SK-N-SH treated with all-trans-retinoic acid at 6 μM for 48 hours (cell line): ENCODE results near the gene GALNT6.

Experiments used
- ATAC-seq: fragments of 200-7000 bp; cut with Tn5 transposase; 3 replicates; pipeline ENCODE4 v1.9.1; 2020; ENCODE audit warnings: mild to moderate bottlenecking, moderate library complexity
- ARNTL ChIP-seq: fragments of 450-650 bp; formaldehyde crosslinking; IDR thresholded peaks from 2 replicates; pipeline ENCODE4 v1.5.0; 2020; ENCODE audit warnings: low read depth, mild to moderate bottlenecking, moderate library complexity, borderline replicate concordance
- BACH2 ChIP-seq: fragments of 250-450 bp; sonication (Bioruptor Pico); IDR thresholded peaks from 2 replicates; pipeline ENCODE4 v1.9.0; 2021; ENCODE audit warnings: mild to moderate bottlenecking, borderline replicate concordance
- CSDC2 ChIP-seq: fragments of 250-450 bp; sonication (Bioruptor Pico); IDR thresholded peaks from 2 replicates; pipeline ENCODE4 v1.5.0; 2020; ENCODE audit warnings: mild to moderate bottlenecking, moderate library complexity
- ESRRG ChIP-seq: fragments of 250-450 bp; sonication (Bioruptor Pico); IDR thresholded peaks from 2 replicates; pipeline ENCODE4 v1.6.1; 2021; ENCODE audit warnings: mild to moderate bottlenecking
- ISL1 ChIP-seq: fragments of 250-450 bp; sonication (Bioruptor Pico); IDR thresholded peaks from 2 replicates; pipeline ENCODE4 v2.1.2; 2022; ENCODE audit warnings: mild to moderate bottlenecking, moderate library complexity
- OSR1 ChIP-seq: fragments of 250-450 bp; sonication (Bioruptor Pico); IDR thresholded peaks from 2 replicates; pipeline ENCODE4 v1.8.0; 2022; ENCODE audit warnings: moderate library complexity, mild to moderate bottlenecking, inconsistent platforms
- RARB ChIP-seq: fragments of 250-450 bp; sonication (Bioruptor Pico); IDR thresholded peaks from 2 replicates; pipeline ENCODE4 v1.8.0; 2021; ENCODE audit warnings: mild to moderate bottlenecking, moderate library complexity
- SNAI2 ChIP-seq: fragments of 250-450 bp; sonication (Bioruptor Pico); IDR thresholded peaks from 2 replicates; pipeline ENCODE4 v1.5.0; 2020; ENCODE audit warnings: mild to moderate bottlenecking, moderate library complexity
- TCF4 ChIP-seq: fragments of 250-450 bp; sonication (Bioruptor Pico); IDR thresholded peaks from 2 replicates; pipeline ENCODE4 v1.8.0; 2021; ENCODE audit warnings: mild to moderate bottlenecking, moderate library complexity, borderline replicate concordance
- TOX ChIP-seq: fragments of 250-450 bp; sonication (Bioruptor Pico); IDR thresholded peaks from 2 replicates; pipeline ENCODE4 v1.8.0; 2021; ENCODE audit warnings: mild to moderate bottlenecking, moderate library complexity, borderline replicate concordance
- ZC3H10 ChIP-seq: fragments of 250-450 bp; sonication (Bioruptor Pico); IDR thresholded peaks from 2 replicates; pipeline ENCODE4 v1.5.1; 2021; ENCODE audit warnings: mild to moderate bottlenecking, moderate library complexity
- ZFP3 ChIP-seq: fragments of 250-450 bp; sonication (Bioruptor Pico); IDR thresholded peaks from 2 replicates; pipeline ENCODE4 v1.5.0; 2020; ENCODE audit warnings: mild to moderate bottlenecking, moderate library complexity
- ZFP30 ChIP-seq: fragments of 450-650 bp; formaldehyde crosslinking; IDR thresholded peaks from 2 replicates; pipeline ENCODE4 v1.5.0; 2022; ENCODE audit warnings: mild to moderate bottlenecking, moderate library complexity
- ZNF565 ChIP-seq: fragments of 450-650 bp; formaldehyde crosslinking; conservative IDR thresholded peaks from 2 replicates; pipeline ENCODE4 v1.5.0; 2020; ENCODE audit warnings: low read depth, mild to moderate bottlenecking, moderate library complexity
- ZNF70 ChIP-seq: fragments of 450-650 bp; formaldehyde crosslinking; IDR thresholded peaks from 2 replicates; pipeline ENCODE4 v1.5.0; 2020; ENCODE audit warnings: mild to moderate bottlenecking, moderate library complexity
- ZNF8 ChIP-seq: fragments of 450-650 bp; formaldehyde crosslinking; IDR thresholded peaks from 2 replicates; pipeline ENCODE4 v1.5.0; 2020; ENCODE audit warnings: mild to moderate bottlenecking, moderate library complexity
- TF ChIP-seq, protein P1 (sequence below): fragments of 250-450 bp; sonication (Bioruptor Pico); IDR thresholded peaks from 2 replicates; pipeline ENCODE4 v1.5.1; 2020; ENCODE audit warnings: low read depth, mild to moderate bottlenecking, moderate library complexity
- TF ChIP-seq, protein P2 (sequence below): fragments of 250-450 bp; sonication (Bioruptor Pico); IDR thresholded peaks from 2 replicates; pipeline ENCODE4 v1.5.1; 2021; ENCODE audit warnings: mild to moderate bottlenecking, moderate library complexity
- TF ChIP-seq, protein P3 (sequence below): fragments of 250-450 bp; sonication (Bioruptor Pico); IDR thresholded peaks from 2 replicates; pipeline ENCODE4 v1.8.0; 2021; ENCODE audit warnings: low read depth, mild to moderate bottlenecking, moderate library complexity, borderline replicate concordance
- TF ChIP-seq, protein P4 (sequence below): fragments of 250-450 bp; sonication (Bioruptor Pico); IDR thresholded peaks from 2 replicates; pipeline ENCODE4 v1.8.0; 2020; ENCODE audit warnings: mild to moderate bottlenecking, moderate library complexity, borderline replicate concordance
- TF ChIP-seq, protein P5 (sequence below): fragments of 250-450 bp; sonication (Bioruptor Pico); IDR thresholded peaks from 2 replicates; pipeline ENCODE4 v1.5.0; 2020; ENCODE audit warnings: mild to moderate bottlenecking, moderate library complexity

Gene GALNT6

DNA sequence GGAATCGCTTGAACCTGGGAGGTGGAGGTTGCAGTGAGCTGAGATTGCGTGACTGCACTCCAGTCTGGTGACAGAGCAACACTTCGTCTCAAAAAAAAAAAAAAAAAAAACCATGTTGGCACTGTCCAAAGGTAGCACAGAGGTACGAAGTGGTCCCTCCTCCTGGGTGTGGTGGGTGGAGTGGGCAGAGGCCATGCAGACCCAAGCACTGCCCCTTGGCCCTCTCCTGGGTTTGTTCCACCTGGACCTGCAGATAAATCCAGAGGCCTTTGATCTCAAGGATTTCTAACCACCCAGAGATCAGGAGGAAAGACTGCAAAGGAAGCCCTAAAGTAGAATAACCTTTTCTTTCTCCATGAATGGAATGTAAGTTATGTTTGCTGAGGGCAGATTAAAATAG lies 8.7 kb upstream of the GALNT6 start:
- ATAC-seq = no peak
- no peak for TF ChIP-seq ARNTL (CRISPR knock-in tag)
- TF ChIP-seq, protein P1, sequence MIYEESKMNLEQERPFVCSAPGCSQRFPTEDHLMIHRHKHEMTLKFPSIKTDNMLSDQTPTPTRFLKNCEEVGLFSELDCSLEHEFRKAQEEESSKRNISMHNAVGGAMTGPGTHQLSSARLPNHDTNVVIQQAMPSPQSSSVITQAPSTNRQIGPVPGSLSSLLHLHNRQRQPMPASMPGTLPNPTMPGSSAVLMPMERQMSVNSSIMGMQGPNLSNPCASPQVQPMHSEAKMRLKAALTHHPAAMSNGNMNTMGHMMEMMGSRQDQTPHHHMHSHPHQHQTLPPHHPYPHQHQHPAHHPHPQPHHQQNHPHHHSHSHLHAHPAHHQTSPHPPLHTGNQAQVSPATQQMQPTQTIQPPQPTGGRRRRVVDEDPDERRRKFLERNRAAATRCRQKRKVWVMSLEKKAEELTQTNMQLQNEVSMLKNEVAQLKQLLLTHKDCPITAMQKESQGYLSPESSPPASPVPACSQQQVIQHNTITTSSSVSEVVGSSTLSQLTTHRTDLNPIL (CRISPR knock-in tag) = no peak

DNA sequence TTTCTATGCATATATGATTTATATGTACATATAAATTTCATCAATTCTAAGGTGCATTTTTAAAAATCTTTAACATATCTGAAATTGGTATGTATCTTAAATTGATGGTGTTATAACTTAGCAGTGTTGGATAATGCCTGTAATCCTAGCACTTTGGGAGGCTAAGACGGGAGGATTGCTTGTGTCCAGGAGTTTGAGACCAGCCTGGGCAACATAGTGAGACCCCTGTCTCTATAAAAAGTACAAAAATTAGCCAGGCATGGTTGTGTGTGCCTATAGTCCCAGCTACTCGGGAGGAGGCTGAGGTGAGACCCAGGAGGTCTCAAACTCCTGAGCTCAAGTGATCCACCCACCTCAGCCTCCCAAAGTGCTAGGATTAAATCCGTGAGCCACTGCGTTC lies 6.5 kb upstream of the GALNT6 start:
- TF ChIP-seq, protein P1 (CRISPR knock-in tag) = no peak
- TF ChIP-seq TCF4 = no peak
- TF ChIP-seq, protein P2, sequence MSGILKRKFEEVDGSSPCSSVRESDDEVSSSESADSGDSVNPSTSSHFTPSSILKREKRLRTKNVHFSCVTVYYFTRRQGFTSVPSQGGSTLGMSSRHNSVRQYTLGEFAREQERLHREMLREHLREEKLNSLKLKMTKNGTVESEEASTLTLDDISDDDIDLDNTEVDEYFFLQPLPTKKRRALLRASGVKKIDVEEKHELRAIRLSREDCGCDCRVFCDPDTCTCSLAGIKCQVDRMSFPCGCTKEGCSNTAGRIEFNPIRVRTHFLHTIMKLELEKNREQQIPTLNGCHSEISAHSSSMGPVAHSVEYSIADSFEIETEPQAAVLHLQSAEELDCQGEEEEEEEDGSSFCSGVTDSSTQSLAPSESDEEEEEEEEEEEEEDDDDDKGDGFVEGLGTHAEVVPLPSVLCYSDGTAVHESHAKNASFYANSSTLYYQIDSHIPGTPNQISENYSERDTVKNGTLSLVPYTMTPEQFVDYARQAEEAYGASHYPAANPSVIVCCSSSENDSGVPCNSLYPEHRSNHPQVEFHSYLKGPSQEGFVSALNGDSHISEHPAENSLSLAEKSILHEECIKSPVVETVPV (CRISPR knock-in tag) = no peak
- TF ChIP-seq ZNF8 (CRISPR knock-in tag) = no peak
- no peak for TF ChIP-seq ZNF70 (CRISPR knock-in tag)
- TF ChIP-seq TOX = no peak
- ATAC-seq = no peak

DNA sequence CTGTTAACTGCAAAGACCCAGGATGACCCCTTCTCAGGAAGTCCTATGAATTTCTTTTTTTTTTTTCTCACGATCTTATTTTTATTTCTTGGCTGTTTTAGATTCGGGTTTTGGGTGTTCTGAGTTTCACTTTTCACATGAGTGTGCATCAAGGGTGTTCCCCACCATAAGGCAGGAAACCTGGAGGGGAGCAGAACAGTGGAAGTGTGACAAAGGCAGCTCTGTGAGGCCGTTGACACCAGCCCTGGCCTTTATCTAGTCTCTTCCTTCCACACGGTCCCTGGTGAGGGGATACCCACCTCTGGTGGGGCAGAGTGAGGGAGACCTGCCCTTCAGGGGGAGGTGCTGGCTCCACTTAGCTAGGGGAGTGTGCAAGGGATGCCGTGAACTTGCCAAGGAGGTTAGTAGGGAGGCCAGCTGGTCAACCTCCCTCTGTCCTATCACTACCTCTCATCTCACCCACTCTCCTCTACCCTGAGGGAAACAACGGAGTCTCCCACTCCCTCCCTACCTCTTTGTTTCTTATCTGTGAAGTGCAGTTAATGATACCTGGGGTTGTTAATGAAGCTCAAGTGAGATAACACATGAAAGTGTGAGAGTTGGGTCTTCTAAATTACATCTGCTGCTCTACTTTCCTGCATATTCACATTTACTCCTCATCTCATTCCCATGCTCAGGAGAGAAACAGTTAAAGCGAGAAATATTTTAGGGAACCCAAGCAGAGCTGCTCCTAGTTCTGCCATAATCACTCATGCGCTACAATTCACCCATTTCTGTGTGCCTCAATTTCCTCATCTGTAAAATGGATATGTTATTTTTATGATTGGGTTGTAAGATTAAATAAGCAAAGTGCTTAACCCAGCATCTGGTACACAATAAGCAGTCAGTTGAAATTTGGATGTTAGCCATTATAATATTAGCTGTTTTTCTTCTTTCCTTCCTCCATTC lies 4.4 kb upstream of the GALNT6 start:
- TF ChIP-seq ZNF8 (CRISPR knock-in tag) = no peak
- TF ChIP-seq ZFP3 (CRISPR knock-in tag) = no peak
- TF ChIP-seq, protein P3, sequence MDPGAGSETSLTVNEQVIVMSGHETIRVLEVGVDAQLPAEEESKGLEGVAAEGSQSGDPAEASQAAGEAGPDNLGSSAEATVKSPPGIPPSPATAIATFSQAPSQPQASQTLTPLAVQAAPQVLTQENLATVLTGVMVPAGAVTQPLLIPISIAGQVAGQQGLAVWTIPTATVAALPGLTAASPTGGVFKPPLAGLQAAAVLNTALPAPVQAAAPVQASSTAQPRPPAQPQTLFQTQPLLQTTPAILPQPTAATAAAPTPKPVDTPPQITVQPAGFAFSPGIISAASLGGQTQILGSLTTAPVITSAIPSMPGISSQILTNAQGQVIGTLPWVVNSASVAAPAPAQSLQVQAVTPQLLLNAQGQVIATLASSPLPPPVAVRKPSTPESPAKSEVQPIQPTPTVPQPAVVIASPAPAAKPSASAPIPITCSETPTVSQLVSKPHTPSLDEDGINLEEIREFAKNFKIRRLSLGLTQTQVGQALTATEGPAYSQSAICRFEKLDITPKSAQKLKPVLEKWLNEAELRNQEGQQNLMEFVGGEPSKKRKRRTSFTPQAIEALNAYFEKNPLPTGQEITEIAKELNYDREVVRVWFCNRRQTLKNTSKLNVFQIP = no peak
- TF ChIP-seq ESRRG = no peak
- TF ChIP-seq ZNF70 (CRISPR knock-in tag) = no peak
- TF ChIP-seq, protein P4, sequence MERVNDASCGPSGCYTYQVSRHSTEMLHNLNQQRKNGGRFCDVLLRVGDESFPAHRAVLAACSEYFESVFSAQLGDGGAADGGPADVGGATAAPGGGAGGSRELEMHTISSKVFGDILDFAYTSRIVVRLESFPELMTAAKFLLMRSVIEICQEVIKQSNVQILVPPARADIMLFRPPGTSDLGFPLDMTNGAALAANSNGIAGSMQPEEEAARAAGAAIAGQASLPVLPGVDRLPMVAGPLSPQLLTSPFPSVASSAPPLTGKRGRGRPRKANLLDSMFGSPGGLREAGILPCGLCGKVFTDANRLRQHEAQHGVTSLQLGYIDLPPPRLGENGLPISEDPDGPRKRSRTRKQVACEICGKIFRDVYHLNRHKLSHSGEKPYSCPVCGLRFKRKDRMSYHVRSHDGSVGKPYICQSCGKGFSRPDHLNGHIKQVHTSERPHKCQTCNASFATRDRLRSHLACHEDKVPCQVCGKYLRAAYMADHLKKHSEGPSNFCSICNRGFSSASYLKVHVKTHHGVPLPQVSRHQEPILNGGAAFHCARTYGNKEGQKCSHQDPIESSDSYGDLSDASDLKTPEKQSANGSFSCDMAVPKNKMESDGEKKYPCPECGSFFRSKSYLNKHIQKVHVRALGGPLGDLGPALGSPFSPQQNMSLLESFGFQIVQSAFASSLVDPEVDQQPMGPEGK (CRISPR knock-in tag) = no peak
- TF ChIP-seq TCF4 = no peak
- no peak for TF ChIP-seq TOX
- TF ChIP-seq OSR1 (CRISPR knock-in tag) = no peak
- TF ChIP-seq SNAI2 (CRISPR knock-in tag) = no peak
- no peak for TF ChIP-seq ISL1
- TF ChIP-seq ZNF565 (CRISPR knock-in tag) = no peak
- TF ChIP-seq, protein P5, sequence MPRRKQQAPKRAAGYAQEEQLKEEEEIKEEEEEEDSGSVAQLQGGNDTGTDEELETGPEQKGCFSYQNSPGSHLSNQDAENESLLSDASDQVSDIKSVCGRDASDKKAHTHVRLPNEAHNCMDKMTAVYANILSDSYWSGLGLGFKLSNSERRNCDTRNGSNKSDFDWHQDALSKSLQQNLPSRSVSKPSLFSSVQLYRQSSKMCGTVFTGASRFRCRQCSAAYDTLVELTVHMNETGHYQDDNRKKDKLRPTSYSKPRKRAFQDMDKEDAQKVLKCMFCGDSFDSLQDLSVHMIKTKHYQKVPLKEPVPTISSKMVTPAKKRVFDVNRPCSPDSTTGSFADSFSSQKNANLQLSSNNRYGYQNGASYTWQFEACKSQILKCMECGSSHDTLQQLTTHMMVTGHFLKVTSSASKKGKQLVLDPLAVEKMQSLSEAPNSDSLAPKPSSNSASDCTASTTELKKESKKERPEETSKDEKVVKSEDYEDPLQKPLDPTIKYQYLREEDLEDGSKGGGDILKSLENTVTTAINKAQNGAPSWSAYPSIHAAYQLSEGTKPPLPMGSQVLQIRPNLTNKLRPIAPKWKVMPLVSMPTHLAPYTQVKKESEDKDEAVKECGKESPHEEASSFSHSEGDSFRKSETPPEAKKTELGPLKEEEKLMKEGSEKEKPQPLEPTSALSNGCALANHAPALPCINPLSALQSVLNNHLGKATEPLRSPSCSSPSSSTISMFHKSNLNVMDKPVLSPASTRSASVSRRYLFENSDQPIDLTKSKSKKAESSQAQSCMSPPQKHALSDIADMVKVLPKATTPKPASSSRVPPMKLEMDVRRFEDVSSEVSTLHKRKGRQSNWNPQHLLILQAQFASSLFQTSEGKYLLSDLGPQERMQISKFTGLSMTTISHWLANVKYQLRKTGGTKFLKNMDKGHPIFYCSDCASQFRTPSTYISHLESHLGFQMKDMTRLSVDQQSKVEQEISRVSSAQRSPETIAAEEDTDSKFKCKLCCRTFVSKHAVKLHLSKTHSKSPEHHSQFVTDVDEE (CRISPR knock-in tag) = no peak
- no peak for TF ChIP-seq BACH2 (CRISPR knock-in tag)
- TF ChIP-seq ZFP30 (CRISPR knock-in tag) = no peak
- TF ChIP-seq CSDC2 (CRISPR knock-in tag) = no peak
- no peak for TF ChIP-seq ZC3H10
- TF ChIP-seq, protein P1 (CRISPR knock-in tag) = no peak
- TF ChIP-seq RARB (CRISPR knock-in tag) = no peak
- TF ChIP-seq, all 23 proteins: peak for 0
- ATAC-seq = no peak
